Left ventricle myocardium inferior (tissue), 1 donor: Measurements from ENCODE around the gene VPS13D. TPM values are rescaled to one million over a fixed set of nuclear protein-coding genes. Genes with fewer than 3 reads are reported as not detected.
A peak's percentile ranks its signal among the peaks of the same experiment; 100 is the strongest.

Experiments
- DNase-seq: peaks from one replicate; pipeline ENCODE4 v3.0.0-alpha.2; 2020
- H3K27ac ChIP-seq: fragments of 200-600 bp; replicated peaks from 2 replicates; pipeline ENCODE4 v1.8.0; 2021
- H3K27me3 ChIP-seq: fragments of 200-600 bp; 2 replicates; pipeline ENCODE4 v1.8.0; 2021; ENCODE audit warnings: low read depth
- H3K36me3 ChIP-seq: fragments of 200-600 bp; 2 replicates; pipeline ENCODE4 v1.8.0; 2021
- H3K4me1 ChIP-seq: fragments of 200-600 bp; 2 replicates; pipeline ENCODE4 v1.8.0; 2021
- H3K4me3 ChIP-seq: fragments of 200-600 bp; 2 replicates; pipeline ENCODE4 v1.8.0; 2021; ENCODE audit warnings: mild to moderate bottlenecking, moderate library complexity
- H3K9me3 ChIP-seq: fragments of 200-600 bp; replicated peaks from 2 replicates; pipeline ENCODE4 v1.8.0; 2021
- CTCF ChIP-seq: fragments of 200-600 bp; IDR thresholded peaks from 2 replicates; pipeline ENCODE4 v1.8.0; 2021; ENCODE audit warnings: antibody characterized with exemption, mild to moderate bottlenecking, borderline replicate concordance
- intact Hi-C: fragments of 100-400 bp; cut with micrococcal nuclease; formaldehyde crosslinking; loops from one replicate; pipeline ENCODE4 v1.11.0; 2022
- total RNA-seq: library from RNA; stranded (reverse); fragmentation: NEBNext Ultra II Directional; extraction: Animal tissue kit (Norgen Biotek cat#: 25700); gene quantifications from one replicate; pipeline ENCODE4 v1.2.1, GENCODE V29; 2021
- donor health status: DM: no; HTN: yes; CAD: no; lungs with severe emphysema.

VPS13D gene
- total RNA-seq, 1 donor from 2014 or later, result 71.6 TPM

- H3K27me3 ChIP-seq, result no peaks in the 10 kb centered on the region
- intact Hi-C loops, result no loop called here
- H3K4me3 ChIP-seq, result peak overlapping the region; percentile 100
- H3K27ac ChIP-seq, result peak overlapping the region; percentile 95
- H3K4me1 ChIP-seq, result peaks cover 49% of the 10 kb centered on the region
- peaks cover 28% of the 10 kb centered on the region for H3K36me3 ChIP-seq
- no peak for DNase-seq
- no peak for TF ChIP-seq CTCF
- H3K9me3 ChIP-seq, result no peaks in the 10 kb centered on the region
These were observed 1.4 kb downstream of the VPS13D start for GRCh38 chr1:12231276-12231595.

GRCh38 chr1:12232221-12232620, 2.4 kb downstream of the VPS13D start:
- intact Hi-C loops, result no loop called here
- Histone ChIP-seq H3K4me3 (no peak overlapping the region), H3K9me3 (no peaks in the 10 kb centered on the region), H3K4me1 (peaks cover 49% of the 10 kb centered on the region), H3K27me3 (no peaks in the 10 kb centered on the region), H3K36me3 (peaks cover 36% of the 10 kb centered on the region), H3K27ac (peak overlapping the region; percentile 95)
- DNase-seq, result peak; percentile 34
- TF ChIP-seq CTCF, result no peak

DNA sequence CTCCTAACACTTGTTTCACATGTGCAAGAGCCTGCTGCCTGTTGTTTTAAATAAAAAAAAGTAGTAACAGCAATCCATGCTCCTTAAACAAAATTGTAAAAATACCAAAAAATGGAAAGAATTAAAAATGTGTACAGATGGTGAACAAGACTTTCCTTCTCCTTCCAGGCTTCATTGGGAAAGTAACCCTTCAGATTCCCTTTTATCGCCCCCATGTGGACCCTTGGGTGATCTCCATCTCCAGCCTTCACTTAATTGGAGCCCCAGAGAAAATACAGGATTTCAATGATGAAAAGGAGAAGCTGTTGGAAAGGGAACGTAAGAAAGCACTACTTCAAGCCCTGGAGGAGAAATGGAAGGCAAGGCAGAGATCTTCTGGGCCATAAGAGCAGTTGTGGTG, 14.2 kb downstream of the VPS13D start:
- peak; percentile 33 for TF ChIP-seq CTCF
- DNase-seq, result no peak
- H3K27ac ChIP-seq, result no peak overlapping the region
- H3K36me3 ChIP-seq, result peaks cover 81% of the 10 kb centered on the region
- H3K4me1 ChIP-seq, result peaks cover 8% of the 10 kb centered on the region
- H3K9me3 ChIP-seq, result no peaks in the 10 kb centered on the region
- intact Hi-C loops, result no loop called here
- H3K4me3 ChIP-seq, result no peak overlapping the region
- no peaks in the 10 kb centered on the region for H3K27me3 ChIP-seq

- Histone ChIP-seq H3K4me1 (peaks cover 10% of the 10 kb centered on the region), H3K4me3 (no peak overlapping the region), H3K36me3 (peaks cover 83% of the 10 kb centered on the region), H3K27me3 (no peaks in the 10 kb centered on the region), H3K27ac (no peak overlapping the region), H3K9me3 (no peaks in the 10 kb centered on the region)
- intact Hi-C loops, result no loop called here
- TF ChIP-seq CTCF, result no peak
- no peak for DNase-seq
These were observed 14.8 kb downstream of the VPS13D start for GRCh38 chr1:12244585-12244984.

DNA sequence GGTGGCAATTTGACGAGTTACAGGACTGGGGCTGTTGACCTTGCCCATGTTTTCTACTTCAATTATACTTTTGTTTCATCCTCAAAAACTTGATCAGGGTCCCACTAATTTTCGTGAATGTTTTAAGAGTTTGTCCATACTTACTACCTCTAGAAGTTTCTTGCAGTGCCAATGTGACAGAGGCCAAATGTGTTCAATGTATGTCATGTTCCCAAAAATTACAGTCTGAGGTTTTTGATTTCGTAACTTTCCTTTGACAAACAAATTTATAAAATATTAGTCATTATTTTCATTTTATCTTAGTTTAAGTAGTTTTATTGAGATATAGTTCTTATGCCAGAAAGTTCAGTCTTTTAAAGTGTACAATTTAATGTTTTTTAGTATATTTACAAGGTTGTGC, 15.3 kb downstream of the VPS13D start:
- TF ChIP-seq CTCF, result no peak
- peaks cover 83% of the 10 kb centered on the region for H3K36me3 ChIP-seq
- H3K4me3 ChIP-seq, result no peak overlapping the region
- no peak overlapping the region for H3K27ac ChIP-seq
- DNase-seq, result no peak
- intact Hi-C loops, result no loop called here
- H3K9me3 ChIP-seq, result no peaks in the 10 kb centered on the region
- no peaks in the 10 kb centered on the region for H3K27me3 ChIP-seq
- peaks cover 10% of the 10 kb centered on the region for H3K4me1 ChIP-seq

- Histone ChIP-seq H3K9me3 (no peaks in the 10 kb centered on the region), H3K4me3 (no peak overlapping the region), H3K27me3 (no peaks in the 10 kb centered on the region), H3K27ac (no peak overlapping the region), H3K36me3 (peaks cover 89% of the 10 kb centered on the region), H3K4me1 (peaks cover 10% of the 10 kb centered on the region)
- no peak for DNase-seq
- no peak for TF ChIP-seq CTCF
- intact Hi-C loops, result no loop called here
These were observed 15.9 kb downstream of the VPS13D start for GRCh38 chr1:12245733-12246132.
